ENCODE measurements around the gene S100B. TPM values are rescaled to one million over a fixed set of nuclear protein-coding genes. Genes with fewer than 3 reads are reported as not detected.
A peak's percentile ranks its signal among the peaks of the same experiment; 100 is the strongest.

S100B gene
- total and polyA plus RNA-seq, 8 donors: 1.4 to 3.5 (median 2.0) TPM

DNA sequence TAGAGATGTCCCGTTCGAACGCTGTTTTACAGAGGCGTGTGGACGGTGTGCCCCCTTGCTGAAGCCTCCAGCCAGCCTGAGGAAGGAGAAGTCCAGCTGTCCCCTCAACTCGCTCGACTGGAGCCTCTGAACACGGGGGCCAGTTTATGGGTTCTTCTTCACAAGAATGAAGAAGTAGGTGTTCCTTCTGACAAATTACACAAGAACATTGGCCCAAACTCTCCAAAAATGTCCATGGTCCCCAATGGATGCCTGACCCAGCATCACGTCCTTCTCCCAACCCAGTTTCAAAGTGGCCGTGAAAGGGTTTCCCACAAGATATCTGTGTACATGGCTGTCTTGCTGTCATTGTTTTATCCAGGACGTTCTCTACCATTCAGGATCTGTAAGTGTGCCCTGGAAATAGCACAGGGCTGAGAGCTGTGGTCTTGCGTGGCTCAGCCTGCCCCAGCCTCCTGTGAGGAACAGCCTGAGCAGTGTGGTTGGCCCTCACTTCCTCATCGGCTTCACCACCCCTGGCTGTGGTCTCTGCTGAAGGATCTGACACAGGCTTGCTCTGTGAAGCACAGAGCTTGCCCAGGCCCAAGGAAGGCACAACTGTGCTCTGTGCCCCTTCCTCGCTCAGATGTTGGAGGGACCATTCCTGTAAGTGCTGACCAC is 1.0 kb upstream of the S100B start:
- Histone ChIP-seq H3K4me1 (peaks cover 0 to 22% of the 10 kb centered on the region in 2 donors), H3K27me3 (no peaks in the 10 kb centered on the region), H3K4me3 (no peak overlapping the region), H3K27ac (peak overlapping the region in 1 of 2 donors; percentile 69), H3K9me3 (peaks cover 0 to 3% of the 10 kb centered on the region in 2 donors), H3K36me3 (no peaks in the 10 kb centered on the region)
- peak; percentile 87 for ATAC-seq
- TF ChIP-seq CTCF (IDR thresholded peaks at IDR 0.05): no peak
- intact Hi-C loops (cut with DNase I): no loop called here
- DNase-seq: peak in 1 of 4 donors; percentile 77

- Histone ChIP-seq H3K27me3 (no peaks in the 10 kb centered on the region), H3K9me3 (no peaks in the 10 kb centered on the region), H3K36me3 (no peaks in the 10 kb centered on the region), H3K27ac (no peak overlapping the region), H3K4me1 (peaks cover 0 to 22% of the 10 kb centered on the region in 2 donors), H3K4me3 (no peak overlapping the region)
- DNase-seq (no peak), ATAC-seq (no peak)
- no peak for TF ChIP-seq CTCF (IDR thresholded peaks at IDR 0.05)
- intact Hi-C loops (cut with DNase I): no loop called here
These were observed 430 bp downstream of the S100B start for GRCh38 chr21:46604329-46604974.

- Histone ChIP-seq H3K9me3 (no peaks in the 10 kb centered on the region), H3K4me3 (no peak overlapping the region), H3K27ac (no peak overlapping the region), H3K36me3 (no peaks in the 10 kb centered on the region), H3K27me3 (no peaks in the 10 kb centered on the region), H3K4me1 (peaks cover 7 to 22% of the 10 kb centered on the region in 2 donors)
- DNase-seq: no peak
- intact Hi-C loops (cut with DNase I): no loop called here
- no peak for ATAC-seq
- TF ChIP-seq CTCF (IDR thresholded peaks at IDR 0.05): no peak
These were observed 1.7 kb downstream of the S100B start for GRCh38 chr21:46603228-46603627.

- Histone ChIP-seq H3K27ac (no peak overlapping the region), H3K9me3 (no peaks in the 10 kb centered on the region), H3K4me3 (no peak overlapping the region), H3K36me3 (no peaks in the 10 kb centered on the region), H3K4me1 (peaks cover 7 to 15% of the 10 kb centered on the region in 2 donors), H3K27me3 (no peaks in the 10 kb centered on the region)
- ATAC-seq: no peak
- DNase-seq: no peak
- TF ChIP-seq CTCF (IDR thresholded peaks at IDR 0.05): no peak
- intact Hi-C loops (cut with DNase I): no loop called here
These were observed 3.9 kb downstream of the S100B start for GRCh38 chr21:46600978-46601377.

GRCh38 chr21:46600305-46600704 is 4.6 kb downstream of the S100B start:
- Histone ChIP-seq H3K36me3 (no peaks in the 10 kb centered on the region), H3K27me3 (no peaks in the 10 kb centered on the region), H3K4me1 (peaks cover 7 to 8% of the 10 kb centered on the region in 2 donors), H3K4me3 (no peak overlapping the region), H3K27ac (no peak overlapping the region), H3K9me3 (no peaks in the 10 kb centered on the region)
- DNase-seq (no peak), ATAC-seq (no peak)
- no peak for TF ChIP-seq CTCF (IDR thresholded peaks at IDR 0.05)
- intact Hi-C loops (cut with DNase I): no loop called here

Data from left lung (tissue), 10 donors.